Fibroblast of peridontal ligament (primary cell): Measurements from ENCODE around the gene LDLR.
A peak's percentile ranks its signal among the peaks of the same experiment; 100 is the strongest.
"Not testable (repeated sequence)": the region's sequence is repeated elsewhere in the genome, so short reads cannot be mapped to it uniquely, and the experiment has no call there.

Experiments
- DNase-seq: peaks from one replicate; pipeline ENCODE4 v3.0.0-alpha.2; 2010; ENCODE audit errors: extremely low read depth

The LDLR gene

GRCh38 chr19:11105014-11105636 is 15.9 kb downstream of the LDLR start:
- DNase-seq, result no peak

GRCh38 chr19:11106477-11106876 is 17.2 kb downstream of the LDLR start:
- no peak for DNase-seq

- DNase-seq, result no peak
Observed at GRCh38 chr19:11108746-11109145, 19.5 kb downstream of the LDLR start.

GRCh38 chr19:11111117-11111770 is 22.0 kb downstream of the LDLR start:
- no peak for DNase-seq

DNA sequence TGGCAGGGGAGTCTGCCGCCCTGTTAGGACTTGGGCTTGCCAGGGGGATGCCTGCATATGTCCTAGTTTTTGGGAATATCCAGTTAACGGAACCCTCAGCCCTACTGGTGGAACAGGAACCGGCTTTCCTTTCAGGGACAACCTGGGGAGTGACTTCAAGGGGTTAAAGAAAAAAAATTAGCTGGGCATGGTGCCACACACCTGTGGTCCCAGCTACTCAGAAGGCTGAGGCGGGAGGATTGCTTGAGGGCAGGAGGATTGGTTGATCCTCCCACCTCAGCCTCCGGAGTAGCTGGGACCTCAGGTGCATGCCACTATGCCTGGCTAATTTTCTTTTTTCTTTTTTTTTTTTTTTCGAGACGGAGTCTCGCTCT is 22.5 kb downstream of the LDLR start:
- no peak for DNase-seq

- no peak for DNase-seq
Observed at GRCh38 chr19:11113140-11113708, 24.0 kb downstream of the LDLR start.

- DNase-seq, result no peak
Observed at GRCh38 chr19:11115042-11115441, 25.8 kb downstream of the LDLR start.

GRCh38 chr19:11115895-11116446 is 26.7 kb downstream of the LDLR start:
- DNase-seq, result no peak

DNA sequence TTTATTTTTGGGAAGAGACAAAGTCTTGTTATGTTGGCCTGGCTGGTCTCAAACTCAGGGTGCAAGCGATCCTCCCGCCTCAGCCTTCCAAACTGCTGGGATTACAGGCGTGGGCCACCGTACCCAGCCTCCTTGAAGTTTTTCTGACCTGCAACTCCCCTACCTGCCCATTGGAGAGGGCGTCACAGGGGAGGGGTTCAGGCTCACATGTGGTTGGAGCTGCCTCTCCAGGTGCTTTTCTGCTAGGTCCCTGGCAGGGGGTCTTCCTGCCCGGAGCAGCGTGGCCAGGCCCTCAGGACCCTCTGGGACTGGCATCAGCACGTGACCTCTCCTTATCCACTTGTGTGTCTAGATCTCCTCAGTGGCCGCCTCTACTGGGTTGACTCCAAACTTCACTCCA is 27.2 kb downstream of the LDLR start:
- DNase-seq, result no peak

- DNase-seq, result not testable (repeated sequence)
Observed at GRCh38 chr19:11121963-11122362, 32.7 kb downstream of the LDLR start.

- DNase-seq, result no peak
Observed at GRCh38 chr19:11123114-11123513, 33.9 kb downstream of the LDLR start.

- not testable (repeated sequence) for DNase-seq
Observed at GRCh38 chr19:11124157-11124556, 34.9 kb downstream of the LDLR start.

- peak; percentile 69 for DNase-seq
Observed at GRCh38 chr19:11125994-11126685, 36.9 kb downstream of the LDLR start.

GRCh38 chr19:11127905-11128304 is 38.6 kb downstream of the LDLR start:
- DNase-seq, result no peak

DNA sequence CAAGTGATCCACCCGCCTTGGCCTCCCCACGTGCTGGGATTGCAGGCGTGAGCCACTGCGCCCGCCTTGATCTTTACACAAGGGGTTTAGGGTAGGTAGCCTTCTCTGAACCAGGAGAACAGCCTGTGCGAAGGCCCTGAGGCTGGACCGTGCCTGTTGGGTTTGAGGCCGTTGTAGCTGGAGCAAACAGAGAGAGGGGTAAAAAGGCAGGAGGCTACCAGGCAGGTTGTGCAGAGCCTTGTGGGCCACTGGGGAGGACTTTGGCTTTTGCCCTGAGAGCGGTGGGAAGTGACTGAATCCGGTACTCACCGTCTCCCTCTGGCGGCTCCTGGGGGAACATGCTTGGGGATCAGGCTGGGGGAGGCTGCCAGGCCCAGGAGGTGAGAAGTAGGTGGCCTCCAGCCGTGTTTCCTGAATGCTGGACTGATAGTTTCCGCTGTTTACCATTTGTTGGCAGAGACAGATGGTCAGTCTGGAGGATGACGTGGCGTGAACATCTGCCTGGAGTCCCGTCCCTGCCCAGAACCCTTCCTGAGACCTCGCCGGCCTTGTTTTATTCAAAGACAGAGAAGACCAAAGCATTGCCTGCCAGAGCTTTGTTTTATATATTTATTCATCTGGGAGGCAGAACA is 41.7 kb downstream of the LDLR start:
- peak; percentile 56 for DNase-seq

GRCh38 chr19:11131471-11131870 is 42.2 kb downstream of the LDLR start:
- DNase-seq, result no peak

- no peak for DNase-seq
Observed at GRCh38 chr19:11136400-11137101, 47.3 kb downstream of the LDLR start.

DNA sequence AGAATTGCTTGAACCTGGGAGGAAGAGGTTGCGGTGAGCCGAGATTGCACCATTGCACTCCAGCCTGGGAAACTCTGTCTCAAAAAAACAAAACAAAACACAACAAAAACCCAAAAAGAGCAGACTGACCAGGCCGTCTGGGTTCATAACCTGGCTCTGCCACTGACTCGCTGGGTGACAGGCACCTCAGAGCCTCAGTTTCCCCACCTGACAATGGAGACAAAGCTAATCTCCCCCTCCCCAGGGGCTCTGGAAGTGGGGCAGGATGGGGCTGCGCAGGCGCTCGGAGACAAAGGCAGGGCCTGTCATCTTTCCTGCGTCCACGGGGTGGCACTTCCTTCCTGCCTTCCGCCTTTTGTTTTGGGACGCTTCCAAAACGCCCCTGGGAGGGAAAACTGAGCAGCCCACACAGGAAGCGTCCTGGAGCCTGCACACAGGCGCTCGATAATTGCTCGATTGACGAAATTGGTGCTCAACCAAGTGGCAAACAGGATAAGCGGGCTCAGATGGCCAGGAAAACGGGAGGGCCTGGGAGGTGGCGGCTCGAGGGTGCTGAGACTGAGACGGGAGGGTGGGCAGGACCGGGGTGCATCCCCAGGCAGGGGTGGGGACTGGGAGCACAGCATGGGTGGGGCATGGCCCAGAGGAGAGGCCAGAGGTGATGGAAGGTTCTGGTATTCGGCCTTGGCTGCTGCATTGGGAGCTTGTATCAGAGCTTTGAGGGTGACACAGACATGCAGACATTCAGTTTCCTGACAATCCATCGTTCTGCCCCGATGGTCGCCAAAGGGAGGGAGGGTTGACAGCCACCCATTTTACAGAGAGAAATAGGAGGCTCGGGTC is 48.5 kb downstream of the LDLR start:
- DNase-seq, result peak; percentile 95

DNA sequence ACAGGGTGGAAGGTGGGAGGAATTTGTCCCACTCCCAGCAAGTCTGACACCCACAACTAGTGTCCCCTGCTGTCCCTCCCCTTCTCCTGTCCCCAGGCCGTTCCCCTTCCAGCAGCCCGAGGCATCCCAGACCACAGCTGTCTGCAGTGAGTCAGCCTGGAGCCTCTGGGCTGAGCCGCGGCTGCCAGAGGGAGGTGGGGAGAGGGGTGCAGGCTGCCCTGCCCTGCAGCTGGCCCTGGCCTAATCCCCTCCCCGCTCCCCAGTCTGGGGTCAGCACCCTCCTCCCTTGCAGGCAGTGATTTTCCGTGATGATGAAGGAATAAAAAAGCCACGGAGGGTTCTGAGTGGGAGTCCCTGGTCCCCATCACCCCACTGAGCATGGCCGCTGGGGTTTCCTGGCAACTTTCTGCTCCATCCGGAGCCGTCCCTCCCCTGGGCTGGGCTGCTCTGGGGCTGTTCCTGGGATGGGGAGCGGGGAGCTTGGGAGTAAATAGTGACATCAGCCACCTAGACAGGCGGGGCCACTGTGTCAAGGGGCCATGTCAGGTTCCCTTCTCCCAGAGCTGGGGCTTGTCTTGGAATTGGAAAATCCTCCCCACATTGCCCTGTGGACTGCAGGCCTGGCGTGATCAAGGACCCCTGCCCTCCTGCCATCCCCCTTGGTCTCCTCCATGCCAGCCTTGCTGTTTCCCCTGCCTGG is 49.5 kb downstream of the LDLR start:
- DNase-seq, result peak; percentile 67

- DNase-seq, result not testable (repeated sequence)
Observed at GRCh38 chr19:11140023-11140538, 50.8 kb downstream of the LDLR start.
